GM10266 (cell line): Measurements from ENCODE around the gene ITPR1.

Experiments
- DNase-seq: peaks from one replicate; pipeline ENCODE4 v3.0.0; 2012; ENCODE audit errors: extremely low spot score
- CTCF ChIP-seq: IDR thresholded peaks from 2 replicates; pipeline ENCODE4 v1.5.1; 2012; ENCODE audit warnings: mild to moderate bottlenecking, low read depth; ENCODE audit not compliant: control insufficient read depth, insufficient read depth; ENCODE audit errors: missing control alignments

Gene ITPR1

GRCh38 chr3:4695846-4696245 lies 202.7 kb downstream of the ITPR1 start:
- TF ChIP-seq CTCF: no peak
- DNase-seq: no peak

- DNase-seq: no peak
- no peak for TF ChIP-seq CTCF
Observed at GRCh38 chr3:4696266-4696665, 203.1 kb downstream of the ITPR1 start.

GRCh38 chr3:4698125-4698821 lies 205.1 kb downstream of the ITPR1 start:
- TF ChIP-seq CTCF: no peak
- no peak for DNase-seq

GRCh38 chr3:4703054-4703480 lies 209.9 kb downstream of the ITPR1 start:
- no peak for TF ChIP-seq CTCF
- no peak for DNase-seq

- no peak for TF ChIP-seq CTCF
- no peak for DNase-seq
Observed at GRCh38 chr3:4704552-4704951, 211.4 kb downstream of the ITPR1 start.

GRCh38 chr3:4707324-4707723 lies 214.2 kb downstream of the ITPR1 start:
- DNase-seq: no peak
- no peak for TF ChIP-seq CTCF

GRCh38 chr3:4708230-4708629 lies 215.1 kb downstream of the ITPR1 start:
- TF ChIP-seq CTCF: no peak

More at GRCh38 chr3:4708230-4708629, 215.1 kb downstream of the ITPR1 start:
- DNase-seq: no peak
